Measurements from ENCODE around the gene EYS. TPM values are rescaled to one million over a fixed set of nuclear protein-coding genes. Genes with fewer than 3 reads are reported as not detected.
A peak's percentile ranks its signal among the peaks of the same experiment; 100 is the strongest.

EYS gene
- total RNA-seq, 1 donor from 2014 or later = 0.08 TPM

DNA sequence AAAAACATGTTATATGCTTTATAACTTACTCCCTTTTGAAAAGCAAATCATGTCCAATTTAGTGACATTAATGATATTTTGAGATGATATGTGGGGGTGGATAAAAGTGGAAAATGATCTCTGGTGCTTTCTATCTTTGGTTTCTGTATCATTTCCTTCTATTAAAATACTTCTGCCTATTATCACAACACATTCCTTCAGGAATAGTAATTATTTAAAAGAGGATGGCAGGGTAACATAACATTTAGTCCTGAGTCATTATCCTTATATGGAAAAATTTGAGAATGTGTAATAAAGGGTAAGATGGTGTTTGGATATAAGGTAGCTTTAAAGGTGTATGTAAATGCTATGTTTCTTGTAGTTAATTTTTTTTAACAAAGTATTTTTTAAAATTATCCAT lies 1413.7 kb downstream of the EYS start:
- intact Hi-C loops (cut with micrococcal nuclease) = no loop called here
- TF ChIP-seq CTCF (IDR thresholded peaks at IDR 0.05; ENCODE audit: borderline replicate concordance) = no peak
- Histone ChIP-seq H3K4me3 (no peak overlapping the region), H3K36me3 (no peaks in the 10 kb centered on the region), H3K4me1 (no peaks in the 10 kb centered on the region), H3K27ac (replicated peaks) (no peak overlapping the region), H3K27me3 (ENCODE audit: low read depth) (no peaks in the 10 kb centered on the region), H3K9me3 (replicated peaks) (peaks cover 21% of the 10 kb centered on the region)
- no peak for DNase-seq

DNA sequence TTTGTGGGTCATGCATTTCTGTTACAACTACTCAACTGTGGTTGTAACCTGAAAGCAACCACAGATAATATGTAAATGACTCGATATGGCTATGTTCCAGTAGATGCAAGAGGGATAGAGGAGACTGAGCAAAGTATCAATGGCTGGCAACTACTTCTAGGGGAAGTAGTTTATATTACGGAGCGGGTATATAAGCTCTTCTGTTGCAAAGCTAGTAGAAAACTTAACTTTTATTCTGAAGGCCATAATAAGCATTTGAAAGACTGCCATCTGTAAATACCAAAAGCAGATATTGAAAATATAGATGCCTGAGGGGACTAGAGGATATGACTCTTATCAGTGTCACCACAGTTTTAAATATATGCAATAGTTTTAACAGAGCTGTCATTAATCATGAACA lies 1416.2 kb downstream of the EYS start:
- Histone ChIP-seq H3K9me3 (replicated peaks) (peaks cover 6% of the 10 kb centered on the region), H3K4me1 (no peaks in the 10 kb centered on the region), H3K27ac (replicated peaks) (no peak overlapping the region), H3K27me3 (ENCODE audit: low read depth) (no peaks in the 10 kb centered on the region), H3K36me3 (no peaks in the 10 kb centered on the region), H3K4me3 (no peak overlapping the region)
- intact Hi-C loops (cut with micrococcal nuclease) = no loop called here
- no peak for TF ChIP-seq CTCF (IDR thresholded peaks at IDR 0.05; ENCODE audit: borderline replicate concordance)
- DNase-seq = no peak

DNA sequence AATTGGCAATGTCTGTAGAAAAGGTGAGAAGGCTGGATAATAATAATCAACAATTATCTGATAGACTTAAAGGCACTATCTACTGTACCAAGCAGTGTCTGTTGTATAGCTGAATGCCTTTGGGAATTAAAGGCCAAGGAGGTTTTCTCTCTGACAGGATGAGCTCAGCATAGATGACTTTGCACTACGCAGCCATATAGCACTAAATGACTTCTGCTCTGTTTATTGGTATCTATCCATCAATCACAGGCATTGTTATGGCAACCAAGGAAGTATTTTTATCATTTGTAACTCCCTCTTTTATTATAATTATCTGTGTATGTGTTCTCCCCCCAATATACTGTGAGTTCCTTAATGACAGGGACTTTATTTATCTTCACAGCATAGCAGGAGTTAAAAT lies 1417.1 kb downstream of the EYS start:
- Histone ChIP-seq H3K4me3 (no peak overlapping the region), H3K27me3 (ENCODE audit: low read depth) (no peaks in the 10 kb centered on the region), H3K9me3 (replicated peaks) (peaks cover 4% of the 10 kb centered on the region), H3K4me1 (no peaks in the 10 kb centered on the region), H3K27ac (replicated peaks) (no peak overlapping the region), H3K36me3 (no peaks in the 10 kb centered on the region)
- intact Hi-C loops (cut with micrococcal nuclease) = no loop called here
- no peak for DNase-seq
- TF ChIP-seq CTCF (IDR thresholded peaks at IDR 0.05; ENCODE audit: borderline replicate concordance) = no peak

GRCh38 chr6:64288351-64288750 lies 1418.7 kb downstream of the EYS start:
- no peak for TF ChIP-seq CTCF (IDR thresholded peaks at IDR 0.05; ENCODE audit: borderline replicate concordance)
- Histone ChIP-seq H3K27ac (replicated peaks) (no peak overlapping the region), H3K9me3 (replicated peaks) (no peaks in the 10 kb centered on the region), H3K36me3 (no peaks in the 10 kb centered on the region), H3K27me3 (ENCODE audit: low read depth) (no peaks in the 10 kb centered on the region), H3K4me1 (no peaks in the 10 kb centered on the region), H3K4me3 (no peak overlapping the region)
- intact Hi-C loops (cut with micrococcal nuclease) = no loop called here
- DNase-seq = no peak

GRCh38 chr6:64281167-64281566 lies 1425.9 kb downstream of the EYS start:
- Histone ChIP-seq H3K27me3 (ENCODE audit: low read depth) (no peaks in the 10 kb centered on the region), H3K36me3 (no peaks in the 10 kb centered on the region), H3K27ac (replicated peaks) (no peak overlapping the region), H3K4me1 (no peaks in the 10 kb centered on the region), H3K9me3 (replicated peaks) (no peaks in the 10 kb centered on the region), H3K4me3 (no peak overlapping the region)
- DNase-seq = no peak
- TF ChIP-seq CTCF (IDR thresholded peaks at IDR 0.05; ENCODE audit: borderline replicate concordance) = no peak
- intact Hi-C loops (cut with micrococcal nuclease) = no loop called here

- Histone ChIP-seq H3K27me3 (ENCODE audit: low read depth) (no peaks in the 10 kb centered on the region), H3K27ac (replicated peaks) (no peak overlapping the region), H3K36me3 (no peaks in the 10 kb centered on the region), H3K4me1 (no peaks in the 10 kb centered on the region), H3K9me3 (replicated peaks) (no peaks in the 10 kb centered on the region), H3K4me3 (no peak overlapping the region)
- DNase-seq = no peak
- intact Hi-C loops (cut with micrococcal nuclease) = no loop called here
- peak; percentile 40 for TF ChIP-seq CTCF (IDR thresholded peaks at IDR 0.05; ENCODE audit: borderline replicate concordance)
Measured at GRCh38 chr6:64280569-64280968, 1426.5 kb downstream of the EYS start.

All from left ventricle myocardium inferior (tissue), 1 donor.